Measurements from ENCODE around the gene FLT1.

Gene FLT1

DNA sequence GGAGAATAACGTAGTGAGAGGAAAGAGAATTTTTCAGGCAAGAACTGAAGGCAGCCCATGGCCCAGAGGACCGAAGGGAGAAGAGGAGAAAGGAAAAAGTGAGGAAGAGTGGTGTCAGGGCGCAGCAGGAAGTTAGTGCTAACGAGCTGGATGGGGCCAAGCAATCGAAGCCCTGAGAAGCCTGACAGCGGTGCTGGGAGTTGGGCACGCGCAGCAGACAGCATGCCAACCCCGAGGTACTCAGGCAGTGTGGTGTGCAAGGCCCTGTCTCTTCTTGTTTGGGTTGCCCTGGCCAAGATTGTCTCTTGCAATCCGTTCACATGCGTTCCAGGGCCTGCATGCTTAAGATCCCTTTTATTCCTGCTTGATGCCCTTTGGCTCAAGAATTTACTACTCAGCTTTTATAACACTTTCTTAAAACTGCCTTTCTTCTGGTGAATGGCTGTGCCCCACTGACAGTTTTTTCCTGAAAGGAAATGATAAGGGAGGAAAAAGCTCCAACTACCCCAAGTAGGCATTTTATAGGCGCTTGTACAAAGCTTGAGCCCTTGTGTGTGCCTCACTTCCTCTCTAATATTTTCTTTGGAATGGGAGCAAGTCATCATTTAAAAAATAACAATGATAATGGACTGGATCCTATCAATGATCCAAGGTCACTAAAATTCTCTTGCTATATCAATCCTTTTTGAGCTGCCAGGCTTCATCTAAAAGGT, 115.4 kb downstream of the FLT1 start:
- Histone ChIP-seq H3K27ac (ENCODE audit: low read depth, low read length) (no peak overlapping the region; the same call in 1 of the 2 replicates), H3K9me3 (ENCODE audit: insufficient read depth, low read depth, low read length) (no peaks in the 10 kb centered on the region), H3K9ac (ENCODE audit: low read depth, low read length) (no peak overlapping the region), H3K4me1 (ENCODE audit: insufficient read depth, low read length) (peaks cover 6% of the 10 kb centered on the region; the same call in 1 of the 2 replicates), H3K36me3 (ENCODE audit: insufficient read depth, low read length) (peaks cover 25% of the 10 kb centered on the region), H3K27me3 (ENCODE audit: insufficient read depth, low read length) (no peaks in the 10 kb centered on the region), H3K4me3 (ENCODE audit: low read length) (no peak overlapping the region)
- WGBS: 88% methylated on average over 12 of the region's 12 CpGs

DNA sequence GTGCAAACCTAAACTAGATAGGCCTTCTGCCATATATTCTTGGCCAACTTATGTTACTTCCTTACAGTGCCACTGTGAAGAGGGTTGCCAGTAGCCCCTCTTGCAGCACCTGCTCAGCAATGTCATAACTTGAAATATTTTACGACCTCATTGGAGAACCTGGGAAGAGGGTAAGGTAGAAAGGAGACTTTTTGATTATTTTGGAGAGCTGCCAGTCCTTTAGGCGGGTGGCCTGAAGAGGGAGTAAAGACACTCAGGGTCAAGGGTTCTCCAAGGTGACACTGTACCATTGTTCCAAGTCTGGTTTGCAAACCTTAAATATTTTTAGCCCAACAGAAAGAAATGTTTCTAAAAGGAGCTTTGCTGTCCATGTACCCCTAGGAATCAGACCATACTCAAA, 118.3 kb downstream of the FLT1 start:
- Histone ChIP-seq H3K9ac (ENCODE audit: low read depth, low read length) (no peak overlapping the region), H3K27me3 (ENCODE audit: insufficient read depth, low read length) (no peaks in the 10 kb centered on the region), H3K36me3 (ENCODE audit: insufficient read depth, low read length) (peaks cover 11% of the 10 kb centered on the region; the same call in 1 of the 2 replicates), H3K4me3 (ENCODE audit: low read length) (no peak overlapping the region), H3K9me3 (ENCODE audit: insufficient read depth, low read depth, low read length) (no peaks in the 10 kb centered on the region), H3K27ac (ENCODE audit: low read depth, low read length) (no peak overlapping the region), H3K4me1 (ENCODE audit: insufficient read depth, low read length) (peaks cover 6% of the 10 kb centered on the region; the same call in 1 of the 2 replicates)
- WGBS: 90% methylated on average over 2 of the region's 2 CpGs

DNA sequence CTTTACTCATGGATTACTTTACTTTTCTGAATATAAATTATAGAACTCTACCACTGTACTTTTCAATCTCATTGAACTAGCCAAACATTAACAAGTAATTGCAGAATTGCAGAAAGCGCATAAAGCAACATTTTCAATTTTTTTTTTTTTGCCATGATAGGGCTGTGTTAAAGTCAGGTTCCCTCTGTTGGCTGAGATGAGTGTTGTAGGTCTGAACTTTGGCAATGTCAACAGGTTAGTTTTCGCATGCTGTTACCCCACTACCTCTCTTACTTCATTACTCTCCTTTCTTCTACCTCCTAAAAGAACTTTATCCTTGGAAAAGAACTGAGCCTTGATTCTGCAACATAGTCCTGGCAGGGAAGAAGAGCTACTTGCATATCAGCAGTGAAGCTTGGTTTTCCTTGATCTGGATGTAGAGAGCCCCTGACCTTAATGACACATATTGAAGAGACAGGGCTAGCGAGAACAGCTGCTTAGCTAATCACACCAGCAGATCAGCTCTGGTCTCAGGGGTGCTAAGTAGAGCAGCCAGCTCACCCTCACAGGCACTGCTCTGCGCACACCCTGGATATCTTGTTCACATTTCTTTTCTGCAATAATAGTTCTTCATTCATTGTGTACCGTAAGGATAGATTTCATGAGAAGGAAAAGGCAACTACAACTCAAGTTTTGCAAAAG, 119.5 kb downstream of the FLT1 start:
- no peaks in the 10 kb centered on the region for H3K9me3 ChIP-seq (ENCODE audit: insufficient read depth, low read depth, low read length)
- 69% methylated on average over 5 of the region's 5 CpGs for WGBS

DNA sequence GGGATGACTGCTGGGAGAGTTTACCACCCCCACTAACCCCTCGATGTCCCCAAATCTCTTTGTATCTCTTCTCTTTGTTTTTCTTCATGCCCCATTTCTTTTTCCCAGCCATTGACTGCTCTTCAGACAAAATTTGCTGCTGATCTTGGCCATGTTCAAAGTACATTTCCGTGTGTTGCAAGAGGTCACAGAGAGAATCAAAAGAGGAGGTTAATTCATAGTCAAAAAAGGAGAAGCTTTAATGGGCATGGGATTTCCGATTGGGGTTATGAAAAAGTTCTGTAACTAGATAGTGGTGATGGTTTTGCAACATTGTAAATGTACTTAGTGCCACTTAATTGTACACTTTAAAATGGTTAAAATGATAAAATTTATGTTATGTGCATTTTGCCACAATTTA, 121.1 kb downstream of the FLT1 start:
- no peak overlapping the region for H3K4me3 ChIP-seq (ENCODE audit: low read length)
- no peaks in the 10 kb centered on the region for H3K9me3 ChIP-seq (ENCODE audit: insufficient read depth, low read depth, low read length)
- no peaks in the 10 kb centered on the region for H3K27me3 ChIP-seq (ENCODE audit: insufficient read depth, low read length)
- no peak overlapping the region for H3K9ac ChIP-seq (ENCODE audit: low read depth, low read length)
- peaks cover 6% of the 10 kb centered on the region; the same call in 1 of the 2 replicates for H3K4me1 ChIP-seq (ENCODE audit: insufficient read depth, low read length)
- H3K36me3 ChIP-seq (ENCODE audit: insufficient read depth, low read length): peaks cover 8% of the 10 kb centered on the region; the same call in 1 of the 2 replicates
- 86% methylated on average over 3 of the region's 3 CpGs for WGBS
- no peak overlapping the region for H3K27ac ChIP-seq (ENCODE audit: low read depth, low read length)

More for the DNA sequence above, 119.5 kb downstream of the FLT1 start:
- Histone ChIP-seq H3K27ac (ENCODE audit: low read depth, low read length) (no peak overlapping the region), H3K4me3 (ENCODE audit: low read length) (no peak overlapping the region), H3K27me3 (ENCODE audit: insufficient read depth, low read length) (no peaks in the 10 kb centered on the region), H3K9ac (ENCODE audit: low read depth, low read length) (no peak overlapping the region), H3K4me1 (ENCODE audit: insufficient read depth, low read length) (peaks cover 6% of the 10 kb centered on the region; the same call in 1 of the 2 replicates), H3K36me3 (ENCODE audit: insufficient read depth, low read length) (peaks cover 11% of the 10 kb centered on the region; the same call in 1 of the 2 replicates)

DNA sequence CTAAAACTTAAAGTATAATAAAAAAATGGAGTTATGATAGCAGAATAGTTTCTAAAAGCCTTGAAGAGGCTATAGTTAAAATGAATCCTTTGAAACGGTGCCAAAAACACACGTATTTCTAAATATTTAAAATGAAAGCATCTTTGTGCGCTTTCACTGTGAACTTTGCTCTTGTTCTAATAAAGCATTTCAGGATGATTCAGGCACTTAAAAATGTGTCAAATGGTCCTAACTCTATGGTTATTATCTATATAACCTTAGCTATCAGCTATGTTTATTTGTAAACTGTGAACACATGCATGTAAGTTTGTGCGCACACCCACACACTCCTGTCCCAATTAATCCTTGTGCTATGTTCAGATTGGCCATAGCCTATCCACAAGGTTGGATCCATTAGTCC, 124.5 kb downstream of the FLT1 start:
- H3K36me3 ChIP-seq (ENCODE audit: insufficient read depth, low read length): peaks cover 10% of the 10 kb centered on the region; the same call in 1 of the 2 replicates
- 97% methylated on average over 4 of the region's 4 CpGs for WGBS

DNA sequence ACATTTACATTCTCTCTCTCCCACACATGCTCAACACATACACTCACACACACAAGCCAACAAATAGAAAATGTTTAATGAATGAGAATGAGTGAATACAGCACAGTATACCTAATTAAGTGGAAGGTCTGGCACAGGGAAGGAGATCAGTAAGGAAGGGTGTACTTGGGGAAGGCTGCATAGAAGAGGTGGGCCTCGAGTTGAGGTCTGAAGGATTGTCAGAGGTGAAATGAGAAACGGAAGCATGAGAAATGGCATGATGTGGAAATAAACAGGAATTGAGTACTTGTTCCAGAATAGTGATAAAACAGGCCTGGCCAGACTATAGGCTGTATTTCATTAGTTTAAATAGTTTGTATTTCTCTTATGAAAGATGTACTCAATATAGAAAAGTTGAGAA, 136.2 kb downstream of the FLT1 start:
- Histone ChIP-seq H3K27me3 (ENCODE audit: insufficient read depth, low read length) (no peaks in the 10 kb centered on the region), H3K27ac (ENCODE audit: low read depth, low read length) (no peak overlapping the region), H3K4me1 (ENCODE audit: insufficient read depth, low read length) (peaks cover 28% of the 10 kb centered on the region), H3K9ac (ENCODE audit: low read depth, low read length) (no peak overlapping the region), H3K4me3 (ENCODE audit: low read length) (no peak overlapping the region), H3K36me3 (ENCODE audit: insufficient read depth, low read length) (no peaks in the 10 kb centered on the region), H3K9me3 (ENCODE audit: insufficient read depth, low read depth, low read length) (no peaks in the 10 kb centered on the region)
- 93% methylated on average over 2 of the region's 2 CpGs for WGBS

More for the DNA sequence above, 124.5 kb downstream of the FLT1 start:
- Histone ChIP-seq H3K4me1 (ENCODE audit: insufficient read depth, low read length) (no peaks in the 10 kb centered on the region), H3K9ac (ENCODE audit: low read depth, low read length) (no peak overlapping the region), H3K9me3 (ENCODE audit: insufficient read depth, low read depth, low read length) (no peaks in the 10 kb centered on the region), H3K4me3 (ENCODE audit: low read length) (no peak overlapping the region), H3K27ac (ENCODE audit: low read depth, low read length) (no peak overlapping the region), H3K27me3 (ENCODE audit: insufficient read depth, low read length) (no peaks in the 10 kb centered on the region)

DNA sequence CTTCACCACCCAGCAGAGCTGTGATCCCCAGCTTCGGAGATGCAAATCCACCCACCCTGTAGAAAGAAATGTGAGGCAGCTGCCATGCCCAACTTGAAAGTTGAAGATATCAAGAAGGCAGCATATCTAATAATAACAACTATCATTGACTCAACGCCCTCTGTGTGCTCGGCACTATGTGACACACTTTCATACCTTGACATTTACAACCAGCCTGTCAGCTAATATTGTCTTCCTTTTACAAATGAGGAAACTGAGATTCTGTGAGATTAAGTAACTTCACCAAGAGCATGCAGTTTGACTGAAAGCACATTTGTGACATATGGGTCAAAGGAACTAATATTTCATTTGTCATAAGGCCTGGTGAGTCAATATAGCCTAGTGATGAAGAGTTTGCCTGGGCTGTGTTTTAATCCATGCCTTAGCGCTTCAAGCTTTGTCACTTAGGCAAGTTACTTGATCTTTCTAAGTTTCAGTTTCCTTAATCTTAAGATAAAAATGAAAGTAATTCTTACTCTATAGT, 137.0 kb downstream of the FLT1 start:
- no peaks in the 10 kb centered on the region for H3K9me3 ChIP-seq (ENCODE audit: insufficient read depth, low read depth, low read length)
- H3K27me3 ChIP-seq (ENCODE audit: insufficient read depth, low read length): no peaks in the 10 kb centered on the region
- WGBS: 92% methylated on average over 4 of the region's 4 CpGs
- H3K4me3 ChIP-seq (ENCODE audit: low read length): no peak overlapping the region
- no peaks in the 10 kb centered on the region for H3K36me3 ChIP-seq (ENCODE audit: insufficient read depth, low read length)
- H3K27ac ChIP-seq (ENCODE audit: low read depth, low read length): no peak overlapping the region
- H3K4me1 ChIP-seq (ENCODE audit: insufficient read depth, low read length): peaks cover 28% of the 10 kb centered on the region
- no peak overlapping the region for H3K9ac ChIP-seq (ENCODE audit: low read depth, low read length)

DNA sequence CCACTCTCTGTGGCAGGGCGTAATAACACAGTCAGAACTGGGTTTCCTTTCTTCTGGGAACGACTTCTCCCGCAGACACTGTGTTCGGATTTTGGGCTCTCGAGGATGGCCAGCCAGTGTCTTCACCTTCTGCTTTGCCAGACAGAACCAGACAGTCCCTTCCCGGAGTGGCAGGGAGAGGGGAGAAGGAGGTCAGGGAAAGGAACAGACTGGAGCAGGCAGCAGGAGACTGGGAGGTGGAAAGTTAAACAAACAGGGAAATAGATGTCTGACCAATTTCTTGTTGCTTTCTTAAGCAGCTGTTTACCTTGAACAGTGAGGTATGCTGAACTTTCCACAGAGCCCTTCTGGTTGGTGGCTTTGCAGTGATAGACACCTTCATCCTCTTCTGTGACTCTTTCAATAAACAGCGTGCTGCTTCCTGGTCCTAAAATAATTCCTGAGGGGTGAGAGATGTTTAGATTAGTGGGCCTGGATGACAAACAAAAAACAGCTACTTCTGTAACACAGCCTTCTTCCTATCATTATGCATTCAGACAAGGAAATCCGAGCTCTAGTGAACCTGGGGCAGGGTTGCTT, 137.6 kb downstream of the FLT1 start:
- Histone ChIP-seq H3K36me3 (ENCODE audit: insufficient read depth, low read length) (no peaks in the 10 kb centered on the region), H3K27me3 (ENCODE audit: insufficient read depth, low read length) (no peaks in the 10 kb centered on the region), H3K4me3 (ENCODE audit: low read length) (no peak overlapping the region), H3K9me3 (ENCODE audit: insufficient read depth, low read depth, low read length) (no peaks in the 10 kb centered on the region), H3K27ac (ENCODE audit: low read depth, low read length) (no peak overlapping the region; the same call in 1 of the 2 replicates), H3K9ac (ENCODE audit: low read depth, low read length) (0 out of 2 replicates have a peak overlapping the region, but pooled peaks have one; percentile 1), H3K4me1 (ENCODE audit: insufficient read depth, low read length) (peaks cover 28% of the 10 kb centered on the region)
- WGBS: 84% methylated on average over 7 of the region's 8 CpGs

DNA sequence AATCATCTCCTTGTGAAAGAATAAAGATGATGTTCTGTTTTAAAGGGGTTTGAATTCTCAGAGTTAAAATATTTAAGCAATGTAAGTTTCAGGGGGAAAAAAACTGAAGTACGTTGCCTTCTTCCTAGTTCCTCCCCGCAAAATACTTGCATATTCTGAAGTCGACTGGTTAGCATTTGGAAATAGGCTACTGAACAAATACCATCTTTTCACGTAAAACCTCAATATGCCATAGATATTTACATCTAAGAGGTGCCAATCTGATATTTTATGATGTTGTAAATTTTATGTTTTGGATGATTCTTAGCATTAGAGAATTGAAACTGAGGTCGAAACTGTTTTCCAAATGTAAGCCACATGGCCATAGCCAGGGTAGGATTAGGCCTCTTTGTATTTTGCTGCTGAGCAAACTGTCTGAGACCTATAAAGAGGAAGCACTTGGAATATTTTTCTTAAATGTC, 138.3 kb downstream of the FLT1 start:
- Histone ChIP-seq H3K9ac (ENCODE audit: low read depth, low read length) (no peak overlapping the region), H3K27me3 (ENCODE audit: insufficient read depth, low read length) (no peaks in the 10 kb centered on the region), H3K4me1 (ENCODE audit: insufficient read depth, low read length) (peaks cover 29% of the 10 kb centered on the region), H3K36me3 (ENCODE audit: insufficient read depth, low read length) (no peaks in the 10 kb centered on the region), H3K4me3 (ENCODE audit: low read length) (no peak overlapping the region), H3K9me3 (ENCODE audit: insufficient read depth, low read depth, low read length) (no peaks in the 10 kb centered on the region), H3K27ac (ENCODE audit: low read depth, low read length) (no peak overlapping the region; the same call in 1 of the 2 replicates)
- WGBS: 81% methylated on average over 5 of the region's 5 CpGs

DNA sequence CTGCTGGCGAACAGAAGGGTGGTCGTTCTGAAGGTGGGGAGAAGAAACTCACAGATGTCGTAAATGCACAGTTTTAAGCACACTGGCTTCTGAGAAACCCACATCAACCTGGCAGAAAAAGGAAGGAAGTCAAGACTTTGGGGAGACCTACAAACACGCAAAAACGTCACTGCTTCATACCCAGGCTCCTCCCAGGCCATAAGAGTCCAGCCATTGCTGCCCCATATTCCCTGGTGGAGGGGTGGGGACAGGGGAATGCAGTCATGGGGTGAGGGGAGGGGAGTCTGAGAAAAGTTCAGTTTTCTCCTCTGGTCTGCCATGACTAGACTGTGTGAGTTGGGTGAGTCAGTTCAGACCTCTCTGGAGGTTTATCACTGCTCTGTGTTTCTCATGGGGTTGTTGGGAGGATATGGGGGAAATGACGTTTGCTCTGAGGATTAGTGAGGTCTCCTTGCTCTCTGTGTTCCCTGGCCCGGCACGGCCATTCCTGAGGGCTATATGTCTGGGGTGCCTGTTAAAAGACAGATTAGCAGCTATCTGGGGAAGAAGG, 139.0 kb downstream of the FLT1 start:
- Histone ChIP-seq H3K4me1 (ENCODE audit: insufficient read depth, low read length) (peaks cover 36% of the 10 kb centered on the region), H3K27me3 (ENCODE audit: insufficient read depth, low read length) (no peaks in the 10 kb centered on the region), H3K9me3 (ENCODE audit: insufficient read depth, low read depth, low read length) (no peaks in the 10 kb centered on the region), H3K4me3 (ENCODE audit: low read length) (no peak overlapping the region), H3K36me3 (ENCODE audit: insufficient read depth, low read length) (no peaks in the 10 kb centered on the region), H3K9ac (ENCODE audit: low read depth, low read length) (no peak overlapping the region), H3K27ac (ENCODE audit: low read depth, low read length) (no peak overlapping the region)
- WGBS: 69% methylated on average over 8 of the region's 8 CpGs

Data from HUES64 (cell line).